ENCODE results near the gene EMSY. TPM values are rescaled to one million over a fixed set of nuclear protein-coding genes. Genes with fewer than 3 reads are reported as not detected.

EMSY gene
- total and polyA plus RNA-seq, 2 donors (not counting 1 experiment from before 2014, with no cell fraction given) = 27.4 to 59.7 TPM

DNA sequence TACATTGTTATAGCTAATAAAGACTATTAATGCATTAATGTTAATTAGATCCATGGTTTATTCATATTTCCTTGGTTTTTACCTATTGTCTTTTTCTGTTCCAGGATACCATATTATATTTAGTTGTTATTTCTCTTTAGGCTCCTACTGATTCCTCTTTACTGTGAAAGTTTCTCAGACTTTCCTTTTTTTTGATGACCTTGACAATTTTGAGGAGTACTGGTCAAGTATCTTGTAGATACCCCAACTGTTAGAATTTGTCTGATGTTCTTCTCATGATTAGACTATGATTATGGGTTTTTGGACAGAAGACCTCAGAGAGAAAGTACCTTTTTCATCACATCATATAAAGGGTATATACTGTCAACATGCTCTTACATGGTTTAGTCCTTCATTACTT is 26.6 kb downstream of the EMSY start:
- ChIA-PET POLR2A (no interaction called here), CTCF (no interaction called here)
- Mint-ChIP-seq H3K27ac (no peak overlapping the region), H3K4me3 (no peak overlapping the region), H3K9me3 (ENCODE audit: insufficient read depth) (no peaks in the 10 kb centered on the region), H3K4me1 (no peaks in the 10 kb centered on the region), H3K27me3 (no peaks in the 10 kb centered on the region)
- ATAC-seq (ENCODE audit: low read depth) = no peak
- no peaks in the 10 kb centered on the region for H4K20me1 ChIP-seq (ENCODE audit: control insufficient read depth, insufficient read depth, low read length, poor library complexity, severe bottlenecking)
- H3K9me3 ChIP-seq (ENCODE audit: control extremely low read depth in 1 of 3, control insufficient read depth in 2 of 3, insufficient read depth in 1 of 3, low read length in 2 of 3) = no peaks in the 10 kb centered on the region
- H3K4me2 ChIP-seq (replicated peaks; ENCODE audit: low read depth, low read length, poor library complexity, severe bottlenecking) = no peak overlapping the region
- peaks cover 4% of the 10 kb centered on the region for H3K79me2 ChIP-seq (ENCODE audit: control insufficient read depth, insufficient read depth, low read length)
- H3K27me3 ChIP-seq (replicated peaks in 1 of 4; ENCODE audit: control extremely low read depth in 1 of 4, control insufficient read depth in 3 of 4, insufficient read depth in 4 of 4, low read length in 3 of 4) = no peaks in the 10 kb centered on the region
- intact Hi-C loops (cut with micrococcal nuclease) = no loop called here
- no peak overlapping the region for H3K4me3 ChIP-seq (ENCODE audit: control extremely low read depth in 1 of 5, extremely low read depth in 1 of 5, insufficient read depth in 1 of 5, low read depth in 2 of 5, low read length in 4 of 5)
- H2AFZ ChIP-seq (ENCODE audit: insufficient read depth, low read depth, low read length, poor library complexity, severe bottlenecking) = no peak overlapping the region
- no peak overlapping the region for H3K27ac ChIP-seq (ENCODE audit: low read length in 2 of 2)
- H3K9ac ChIP-seq (ENCODE audit: low read length) = no peak overlapping the region
- H3K4me1 ChIP-seq (ENCODE audit: control insufficient read depth in 2 of 2, insufficient read depth in 2 of 2, low read length in 2 of 2) = no peaks in the 10 kb centered on the region
- TF ChIP-seq, protein P1, sequence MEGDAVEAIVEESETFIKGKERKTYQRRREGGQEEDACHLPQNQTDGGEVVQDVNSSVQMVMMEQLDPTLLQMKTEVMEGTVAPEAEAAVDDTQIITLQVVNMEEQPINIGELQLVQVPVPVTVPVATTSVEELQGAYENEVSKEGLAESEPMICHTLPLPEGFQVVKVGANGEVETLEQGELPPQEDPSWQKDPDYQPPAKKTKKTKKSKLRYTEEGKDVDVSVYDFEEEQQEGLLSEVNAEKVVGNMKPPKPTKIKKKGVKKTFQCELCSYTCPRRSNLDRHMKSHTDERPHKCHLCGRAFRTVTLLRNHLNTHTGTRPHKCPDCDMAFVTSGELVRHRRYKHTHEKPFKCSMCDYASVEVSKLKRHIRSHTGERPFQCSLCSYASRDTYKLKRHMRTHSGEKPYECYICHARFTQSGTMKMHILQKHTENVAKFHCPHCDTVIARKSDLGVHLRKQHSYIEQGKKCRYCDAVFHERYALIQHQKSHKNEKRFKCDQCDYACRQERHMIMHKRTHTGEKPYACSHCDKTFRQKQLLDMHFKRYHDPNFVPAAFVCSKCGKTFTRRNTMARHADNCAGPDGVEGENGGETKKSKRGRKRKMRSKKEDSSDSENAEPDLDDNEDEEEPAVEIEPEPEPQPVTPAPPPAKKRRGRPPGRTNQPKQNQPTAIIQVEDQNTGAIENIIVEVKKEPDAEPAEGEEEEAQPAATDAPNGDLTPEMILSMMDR (IDR thresholded peaks at IDR 0.05) = no peak
- no peak for TF ChIP-seq EZH2 (IDR thresholded peaks at IDR 0.05; ENCODE audit: borderline replicate concordance, insufficient read depth, low read depth, low read length, poor library complexity, severe bottlenecking)
- H3K36me3 ChIP-seq (replicated peaks in 1 of 2; ENCODE audit: control extremely low read depth in 1 of 2, control insufficient read depth in 1 of 2, extremely low read depth in 1 of 2, insufficient read depth in 2 of 2, low read length in 1 of 2) = peaks cover 11 to 46% of the 10 kb centered on the region in 2 experiments
- DNase-seq = no peak

DNA sequence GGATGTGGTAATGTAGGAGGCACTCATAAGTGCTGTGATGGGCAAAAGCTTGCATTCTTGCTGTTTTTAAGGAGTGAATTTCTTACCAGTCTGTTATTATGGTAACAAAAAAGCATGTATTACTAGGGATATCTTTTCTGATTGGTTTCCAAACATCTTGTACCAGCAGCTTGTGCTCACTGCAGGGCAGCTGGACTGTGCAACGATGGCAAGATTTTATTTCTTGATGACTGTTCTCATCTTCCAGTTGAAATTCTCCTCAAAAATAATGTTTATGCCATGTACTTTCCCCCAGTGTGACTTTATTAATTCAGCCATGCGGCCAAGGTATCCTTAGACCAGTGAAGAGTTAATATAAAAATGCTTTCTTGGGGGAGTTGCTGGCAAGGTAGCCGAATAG is 35.4 kb downstream of the EMSY start:
- Histone ChIP-seq H4K20me1 (ENCODE audit: control insufficient read depth, insufficient read depth, low read length, poor library complexity, severe bottlenecking) (no peaks in the 10 kb centered on the region), H3K36me3 (replicated peaks in 1 of 2; ENCODE audit: control extremely low read depth in 1 of 2, control insufficient read depth in 1 of 2, extremely low read depth in 1 of 2, insufficient read depth in 2 of 2, low read length in 1 of 2) (peaks cover 11 to 16% of the 10 kb centered on the region in 2 experiments), H3K9me3 (ENCODE audit: control extremely low read depth in 1 of 3, control insufficient read depth in 2 of 3, insufficient read depth in 1 of 3, low read length in 2 of 3) (peaks cover 0 to 8% (median 3%) of the 10 kb centered on the region in 3 donors), H3K27me3 (replicated peaks in 1 of 4; ENCODE audit: control extremely low read depth in 1 of 4, control insufficient read depth in 3 of 4, insufficient read depth in 4 of 4, low read length in 3 of 4) (no peaks in the 10 kb centered on the region), H3K9ac (ENCODE audit: low read length) (no peak overlapping the region), H2AFZ (ENCODE audit: insufficient read depth, low read depth, low read length, poor library complexity, severe bottlenecking) (no peak overlapping the region), H3K4me3 (ENCODE audit: control extremely low read depth in 1 of 5, extremely low read depth in 1 of 5, insufficient read depth in 1 of 5, low read depth in 2 of 5, low read length in 4 of 5) (no peak overlapping the region), H3K4me1 (ENCODE audit: control insufficient read depth in 2 of 2, insufficient read depth in 2 of 2, low read length in 2 of 2) (no peaks in the 10 kb centered on the region), H3K79me2 (ENCODE audit: control insufficient read depth, insufficient read depth, low read length) (no peaks in the 10 kb centered on the region), H3K27ac (ENCODE audit: low read length in 2 of 2) (no peak overlapping the region), H3K4me2 (replicated peaks; ENCODE audit: low read depth, low read length, poor library complexity, severe bottlenecking) (no peak overlapping the region)
- DNase-seq (no peak), ATAC-seq (ENCODE audit: low read depth) (no peak)
- peaks cover 4% of the 10 kb centered on the region for H3K9me3 Mint-ChIP-seq (ENCODE audit: insufficient read depth)
- H3K4me3 Mint-ChIP-seq = no peak overlapping the region
- TF ChIP-seq, protein P1 (IDR thresholded peaks at IDR 0.05) = no peak
- TF ChIP-seq EZH2 (IDR thresholded peaks at IDR 0.05; ENCODE audit: borderline replicate concordance, insufficient read depth, low read depth, low read length, poor library complexity, severe bottlenecking) = no peak
- WGBS (ENCODE audit: insufficient coverage) = 100% methylated on average over 2 of the region's 3 CpGs
- ChIA-PET POLR2A (interaction anchor here (0.6 kb wide), 1 partner anchor 9 kb away, joined by 3 read pairs; no protein-coding TSS in a partner anchor), CTCF (no interaction called here)
- intact Hi-C loops (cut with micrococcal nuclease) = no loop called here
- no peaks in the 10 kb centered on the region for H3K27me3 Mint-ChIP-seq
- no peak overlapping the region for H3K27ac Mint-ChIP-seq
- H3K4me1 Mint-ChIP-seq = no peaks in the 10 kb centered on the region
